Psoas muscle (tissue), 8 donors: Measurements from ENCODE around the gene WDR86. TPM values are rescaled to one million over a fixed set of nuclear protein-coding genes. Genes with fewer than 3 reads are reported as not detected.

Experiments used
- ATAC-seq, 4 donors: fragments of 200-7000 bp; cut with Tn5 transposase; one replicate each; pipeline ENCODE4 v1.9.1; 2020; ENCODE audit warnings: moderate library complexity in 3 of 4, mild to moderate bottlenecking in 2 of 4
- DNase-seq, 2 donors: peaks; one replicate each; pipeline ENCODE4 v3.0.0-alpha.2; 2020
- H3K27ac ChIP-seq: fragments of 200-600 bp; one replicate; pipeline ENCODE4 v1.8.0; 2022
- H3K27me3 ChIP-seq, 3 donors: fragments of 200-600 bp in 1 of 3; one replicate each; pipeline versions ENCODE4 v1.6.1 to v1.8.0; 2013 to 2022; ENCODE audit warnings: low read length in 2 of 3, mild to moderate bottlenecking in 2 of 3, moderate library complexity in 1 of 3; ENCODE audit not compliant: insufficient read depth in 3 of 3
- H3K36me3 ChIP-seq, 2 donors: fragments of 200-600 bp in 1 of 2; one replicate each; pipeline versions ENCODE4 v1.6.1 to v1.8.0; 2013 to 2022; ENCODE audit warnings: low read depth in 1 of 2, mild to moderate bottlenecking in 1 of 2, moderate library complexity in 1 of 2; ENCODE audit not compliant: insufficient read depth in 1 of 2
- H3K4me1 ChIP-seq: fragments of 200-600 bp; one replicate; pipeline ENCODE4 v1.8.0; 2022
- H3K4me3 ChIP-seq: fragments of 200-600 bp; one replicate; pipeline ENCODE4 v1.8.0; 2022; ENCODE audit warnings: mild to moderate bottlenecking
- H3K9me3 ChIP-seq: fragments of 200-600 bp; one replicate; pipeline ENCODE4 v1.8.0; 2022
- CTCF ChIP-seq: fragments of 200-600 bp; IDR thresholded peaks from one replicate; pipeline ENCODE4 v1.8.0; 2022; ENCODE audit warnings: antibody characterized with exemption
- WGBS, 3 donors: extraction: QIAGEN DNeasy Blood & Tissue Kit; methylation state at CpG; one replicate each; pipeline versions ENCODE4 v1.1.6 to v1.1.7; 2013; 5-methylcytosine and 5-hydroxymethylcytosine counted together
- intact Hi-C, 2 donors: fragments of 100-400 bp; cut with DNase I; formaldehyde crosslinking; loops; one replicate each; pipeline versions ENCODE4 v1.11.0 to v1.14.2; 2022
- polyA plus RNA-seq, 3 donors: library from polyadenylated mRNA; stranded (reverse); fragments of 200-250 nt; gene quantifications; one replicate each; pipeline ENCODE4 v1.2.3, GENCODE V29; 2013
- total RNA-seq, 4 donors: library from RNA; stranded (reverse); fragmentation: NEBNext Ultra II Directional in 2 of 4; extraction: Animal tissue kit (Norgen Biotek cat#: 25700) in 2 of 4; gene quantifications; one replicate each; pipeline versions ENCODE4 v1.2.1 to v1.2.4, GENCODE V29; 2021 to 2023
- donor health status: healthy with polysubstance abuse.
- donor health status: DM: no; HTN: no; CAD: no; lungs with moderate emphysema.
- donor health status: Bipolar disorder and iron deficiency.
- donor health status: healthy.
- donor health status: DM: yes; HTN: yes; CAD: no.
- donor health status: DM: no; HTN: no; CAD: no.
- donor health status: DM: no; HTN: no; CAD: no.
- donor health status: DM: yes; HTN: yes; CAD: no.

The WDR86 gene
- total and polyA plus RNA-seq, 7 donors: 0.03 to 0.44 (median 0.29) TPM; not detected in 2

DNA sequence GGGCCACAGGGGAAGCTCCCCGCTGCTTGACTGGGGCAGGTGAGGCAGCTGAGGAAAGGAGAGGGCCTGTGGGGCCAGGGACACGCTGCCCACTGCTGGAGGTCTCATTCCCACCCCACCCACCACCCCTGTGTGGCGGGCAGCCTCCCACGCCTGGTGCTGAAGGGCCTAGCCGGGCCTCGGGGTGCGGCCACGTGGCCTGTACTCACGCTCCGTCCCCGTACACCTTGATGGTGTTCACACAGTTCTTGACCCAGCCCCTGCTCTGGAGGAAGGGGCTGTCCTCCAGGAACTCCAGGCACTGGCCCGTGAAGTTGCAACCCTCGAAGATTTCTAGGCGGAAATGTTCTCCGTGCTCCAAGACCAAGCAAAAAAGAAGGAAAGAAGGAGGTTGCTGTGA is 26.1 kb upstream of the WDR86 start:
- Histone ChIP-seq H3K9me3 (no peaks in the 10 kb centered on the region), H3K4me3 (no peak overlapping the region), H3K4me1 (no peaks in the 10 kb centered on the region), H3K27me3 (peaks cover 0 to 22% (median 15%) of the 10 kb centered on the region in 3 donors), H3K27ac (no peak overlapping the region), H3K36me3 (no peaks in the 10 kb centered on the region)
- ATAC-seq (no peak), DNase-seq (no peak)
- WGBS, 3 donors: 91 to 94% (median 91%) methylated on average over 15 of the region's 15 CpGs
- TF ChIP-seq CTCF: no peak
- intact Hi-C loops: no loop called here

- DNase-seq (no peak), ATAC-seq (no peak)
- no peak overlapping the region for H3K4me3 ChIP-seq
- no peaks in the 10 kb centered on the region for H3K36me3 ChIP-seq
- H3K4me1 ChIP-seq: no peaks in the 10 kb centered on the region
- intact Hi-C loops: no loop called here
- WGBS, 3 donors: 76 to 88% (median 77%) methylated on average over 20 of the region's 20 CpGs
- H3K27ac ChIP-seq: no peak overlapping the region
- H3K27me3 ChIP-seq: peaks cover 0 to 20% (median 15%) of the 10 kb centered on the region in 3 donors
- H3K9me3 ChIP-seq: no peaks in the 10 kb centered on the region
- no peak for TF ChIP-seq CTCF
These were observed 25.5 kb upstream of the WDR86 start for GRCh38 chr7:151435103-151435916.

- Histone ChIP-seq H3K36me3 (no peaks in the 10 kb centered on the region), H3K4me3 (no peak overlapping the region), H3K27ac (no peak overlapping the region), H3K9me3 (no peaks in the 10 kb centered on the region), H3K27me3 (peaks cover 0 to 19% (median 11%) of the 10 kb centered on the region in 3 donors), H3K4me1 (no peaks in the 10 kb centered on the region)
- 88 to 93% (median 91%) methylated on average over 4 of the region's 4 CpGs for WGBS, 3 donors
- intact Hi-C loops: loop anchor here in 1 of 2 donors (5.0 kb wide), 1 partner anchor 57 kb away; no protein-coding TSS in a partner anchor
- ATAC-seq (no peak), DNase-seq (no peak)
- TF ChIP-seq CTCF: no peak
These were observed 24.7 kb upstream of the WDR86 start for GRCh38 chr7:151434549-151434948.

- no peak overlapping the region for H3K27ac ChIP-seq
- no peak for ATAC-seq
- DNase-seq: no peak
- no peak for TF ChIP-seq CTCF
- 92 to 93% (median 92%) methylated on average over 15 of the region's 15 CpGs for WGBS, 3 donors
- H3K27me3 ChIP-seq: peaks cover 0 to 13% (median 4%) of the 10 kb centered on the region in 3 donors
- H3K36me3 ChIP-seq: no peaks in the 10 kb centered on the region
- H3K4me3 ChIP-seq: no peak overlapping the region
- intact Hi-C loops: loop anchor here in 1 of 2 donors (5.0 kb wide), 1 partner anchor 57 kb away; no protein-coding TSS in a partner anchor
- H3K9me3 ChIP-seq: no peaks in the 10 kb centered on the region
- no peaks in the 10 kb centered on the region for H3K4me1 ChIP-seq
These were observed 24.0 kb upstream of the WDR86 start for GRCh38 chr7:151433721-151434400.
